BLaER1 treated with 17β-estradiol and CSF1 and Interleukin-3, amounts not matched to agents 10 nM and 100 nM (cell line): ENCODE results near the gene PINK1.

Source experiments
- H3K27ac ChIP-seq, 11 experiments: shearing (Covaris generic); formaldehyde crosslinking; 2 replicates each; pipeline ENCODE4 v1.8.1; 2022
- H3K27me3 ChIP-seq, 11 experiments: shearing (Covaris generic); formaldehyde crosslinking; 2 replicates each; pipeline ENCODE4 v1.8.1; 2022
- H3K36me3 ChIP-seq, 11 experiments: shearing (Covaris generic); formaldehyde crosslinking; 2 replicates each; pipeline ENCODE4 v1.8.1; 2022
- H3K4me1 ChIP-seq, 10 experiments: shearing (Covaris generic); formaldehyde crosslinking; 2 replicates each; pipeline ENCODE4 v1.8.1; 2022
- H3K4me2 ChIP-seq, 11 experiments: shearing (Covaris generic); formaldehyde crosslinking; 2 replicates each; pipeline ENCODE4 v1.8.1; 2022
- H3K4me3 ChIP-seq, 10 experiments: shearing (Covaris generic); formaldehyde crosslinking; 2 replicates each; pipeline ENCODE4 v1.8.1; 2022
- H3K9ac ChIP-seq, 11 experiments: shearing (Covaris generic); formaldehyde crosslinking; 2 replicates each; pipeline ENCODE4 v1.8.1; 2022
- H3K9me3 ChIP-seq, 11 experiments: shearing (Covaris generic); formaldehyde crosslinking; replicated peaks in 1 of 11; 2 replicates each; pipeline ENCODE4 v1.8.1; 2022
- H4K20me1 ChIP-seq, 11 experiments: shearing (Covaris generic); formaldehyde crosslinking; 2 replicates each; pipeline ENCODE4 v1.8.1; 2022
- Cebpa-rat ChIP-seq, 11 experiments: shearing (Covaris generic); IDR thresholded peaks; 2 replicates each; pipeline ENCODE4 v1.8.1; 2022

Gene PINK1

DNA sequence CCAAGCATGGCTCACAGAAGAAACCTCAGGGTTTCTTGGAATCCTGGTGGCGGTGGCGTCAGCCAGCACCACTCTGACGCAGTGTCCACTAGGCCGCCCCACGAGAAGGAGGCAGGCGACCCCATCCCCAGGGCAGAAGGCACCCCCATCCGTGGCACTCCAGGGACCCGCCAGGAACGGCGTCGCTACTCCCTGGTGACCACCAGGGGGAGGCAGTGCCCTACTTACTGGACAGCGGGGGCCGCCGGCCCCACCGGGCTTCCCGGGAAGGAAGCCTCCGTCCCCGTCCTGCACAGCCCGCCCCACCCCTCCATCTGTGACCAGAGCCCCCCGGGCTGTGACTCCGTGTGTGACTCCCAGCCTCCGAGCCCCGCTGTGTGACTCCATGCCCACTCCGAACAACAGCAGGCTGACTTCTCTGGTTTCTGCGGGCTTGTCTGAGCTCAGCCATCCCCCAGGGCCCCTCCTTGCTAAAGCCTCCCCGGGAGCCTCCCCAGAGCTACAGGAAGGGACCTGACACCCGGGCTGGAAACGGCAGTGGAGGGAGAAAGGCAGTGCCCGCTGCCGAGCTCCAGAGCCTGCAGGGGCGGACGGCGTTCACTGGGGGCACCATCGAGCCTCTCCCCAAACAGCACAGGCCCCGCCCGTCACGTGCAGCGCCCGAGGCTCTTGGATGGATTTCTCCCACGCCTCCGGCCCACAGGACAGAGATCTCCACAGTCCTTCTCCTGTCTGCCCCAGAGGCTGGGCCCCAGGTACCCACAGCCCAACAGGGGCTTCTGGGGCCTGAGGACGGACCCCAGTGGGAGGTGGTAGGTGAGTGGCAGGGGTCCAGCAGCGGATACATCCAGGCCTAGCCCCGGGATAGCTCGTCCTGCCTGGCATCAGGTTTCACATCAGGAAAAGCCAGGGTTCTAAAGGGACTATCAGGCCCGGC is 63.4 kb downstream of the PINK1 start:
- H3K4me3 ChIP-seq, result peak overlapping the region; percentile 60 to 76 (median 67)
- H3K36me3 ChIP-seq, result no peaks in the 10 kb centered on the region
- peak overlapping the region; percentile 70 to 95 (median 84) for H3K4me2 ChIP-seq
- peaks cover 5 to 19% (median 12%) of the 10 kb centered on the region in 10 experiments; a peak in 16 of 20 replicates for H3K4me1 ChIP-seq
- no peaks in the 10 kb centered on the region for H4K20me1 ChIP-seq
- H3K9me3 ChIP-seq, result no peaks in the 10 kb centered on the region
- H3K27ac ChIP-seq, result peak overlapping the region; percentile 56 to 79 (median 68); a peak in 19 of 22 replicates
- H3K27me3 ChIP-seq, result no peaks in the 10 kb centered on the region
- H3K9ac ChIP-seq, result peak overlapping the region; percentile 70 to 85 (median 82)
- TF ChIP-seq Cebpa-rat (IDR thresholded peaks at IDR 0.05), result no peak

GRCh38 chr1:20697563-20697962 is 64.3 kb downstream of the PINK1 start:
- H3K4me3 ChIP-seq, result no peak overlapping the region

GRCh38 chr1:20698195-20698910 is 65.1 kb downstream of the PINK1 start:
- H4K20me1 ChIP-seq, result no peaks in the 10 kb centered on the region
- no peaks in the 10 kb centered on the region for H3K27me3 ChIP-seq
- H3K4me3 ChIP-seq, result no peak overlapping the region
- no peaks in the 10 kb centered on the region for H3K9me3 ChIP-seq
- no peak overlapping the region for H3K4me2 ChIP-seq
- no peak for TF ChIP-seq Cebpa-rat (IDR thresholded peaks at IDR 0.05)
- no peak overlapping the region for H3K27ac ChIP-seq
- no peaks in the 10 kb centered on the region for H3K36me3 ChIP-seq
- peaks cover 4 to 11% (median 8%) of the 10 kb centered on the region in 10 experiments; a peak in 16 of 20 replicates for H3K4me1 ChIP-seq
- no peak overlapping the region for H3K9ac ChIP-seq

More at GRCh38 chr1:20697563-20697962, 64.3 kb downstream of the PINK1 start:
- no peak overlapping the region for H3K4me2 ChIP-seq
- H3K27ac ChIP-seq, result no peak overlapping the region
- TF ChIP-seq Cebpa-rat (IDR thresholded peaks at IDR 0.05), result no peak
- H3K4me1 ChIP-seq, result peaks cover 4 to 12% (median 8%) of the 10 kb centered on the region in 10 experiments; a peak in 16 of 20 replicates
- H3K36me3 ChIP-seq, result no peaks in the 10 kb centered on the region
- no peaks in the 10 kb centered on the region for H3K9me3 ChIP-seq
- no peaks in the 10 kb centered on the region for H3K27me3 ChIP-seq
- H4K20me1 ChIP-seq, result no peaks in the 10 kb centered on the region
- H3K9ac ChIP-seq, result no peak overlapping the region

DNA sequence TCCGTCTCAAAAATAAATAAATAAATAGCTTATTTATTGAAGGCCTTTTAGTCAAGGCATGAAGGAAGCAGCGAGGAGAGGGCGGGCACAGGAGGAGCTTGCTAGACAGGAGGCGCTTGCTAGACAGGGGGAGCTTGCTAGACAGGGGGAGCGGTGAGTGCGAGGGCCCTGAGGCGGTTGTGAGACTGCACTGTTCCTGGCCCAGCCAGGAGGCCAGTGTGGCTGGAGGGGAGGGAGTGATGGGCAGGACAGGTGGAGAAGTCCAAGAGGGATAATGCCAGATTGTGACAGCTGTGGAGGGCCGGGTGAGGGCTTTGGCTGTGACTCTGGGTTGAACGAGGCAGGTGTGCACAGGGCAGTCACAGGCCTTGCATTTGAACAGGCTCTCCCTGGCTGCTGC is 66.3 kb downstream of the PINK1 start:
- no peak for TF ChIP-seq Cebpa-rat (IDR thresholded peaks at IDR 0.05)
- no peak overlapping the region for H3K9ac ChIP-seq
- peaks cover 4 to 11% (median 8%) of the 10 kb centered on the region in 10 experiments; a peak in 16 of 20 replicates for H3K4me1 ChIP-seq
- no peaks in the 10 kb centered on the region for H3K36me3 ChIP-seq
- H3K4me3 ChIP-seq, result no peak overlapping the region
- no peaks in the 10 kb centered on the region for H3K27me3 ChIP-seq
- no peak overlapping the region for H3K27ac ChIP-seq
- no peak overlapping the region for H3K4me2 ChIP-seq
- no peaks in the 10 kb centered on the region for H3K9me3 ChIP-seq
- 0 out of 22 replicates have a peak, but pooled peaks cover 0 to 3% (median 0%) of the 10 kb centered on the region in 11 experiments for H4K20me1 ChIP-seq

DNA sequence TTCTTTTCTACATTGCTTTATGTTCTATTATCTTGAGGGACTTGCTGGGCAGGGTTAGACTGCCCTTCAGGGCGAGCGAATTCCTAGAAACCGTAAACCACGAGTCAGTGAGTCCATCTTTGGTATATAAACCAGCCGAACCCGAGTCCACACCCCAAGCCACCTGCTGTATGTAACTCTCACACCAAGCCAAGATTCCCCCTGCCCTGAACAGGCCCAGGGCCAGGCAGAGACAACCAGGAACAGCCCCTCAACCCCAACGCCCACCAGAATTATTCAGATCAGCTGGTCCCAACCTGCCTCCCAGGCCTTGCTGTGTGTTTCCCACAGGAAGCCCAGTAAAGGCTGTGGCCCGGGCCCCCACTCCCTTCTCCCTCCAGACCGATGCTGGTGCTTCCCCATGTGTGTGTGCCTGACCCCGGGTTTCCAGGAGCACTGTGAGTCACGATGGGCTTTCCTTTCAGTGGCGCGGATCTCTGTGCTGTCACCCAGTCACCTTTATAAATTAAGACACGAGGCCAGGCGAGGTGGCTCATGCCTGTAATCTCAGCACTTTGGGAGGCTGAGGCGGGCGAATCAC is 67.5 kb downstream of the PINK1 start:
- TF ChIP-seq Cebpa-rat (IDR thresholded peaks at IDR 0.05), result no peak
- H4K20me1 ChIP-seq, result 0 out of 22 replicates have a peak, but pooled peaks cover 0 to 8% (median 0%) of the 10 kb centered on the region in 11 experiments
- no peak overlapping the region for H3K4me2 ChIP-seq
- peaks cover 4 to 11% (median 7%) of the 10 kb centered on the region in 10 experiments; a peak in 16 of 20 replicates for H3K4me1 ChIP-seq
- H3K9me3 ChIP-seq, result no peaks in the 10 kb centered on the region
- H3K36me3 ChIP-seq, result no peaks in the 10 kb centered on the region
- peak overlapping the region in 1 of 11 experiments; percentile 22; a peak in 1 of 22 replicates for H3K9ac ChIP-seq
- no peaks in the 10 kb centered on the region for H3K27me3 ChIP-seq
- no peak overlapping the region for H3K4me3 ChIP-seq
- no peak overlapping the region for H3K27ac ChIP-seq
